DOHH2 (cell line): ENCODE data around the gene DAAM1.

Experiments
- H3F3A ChIP-seq: fragments of 200-600 bp; sonication (generic), shearing (Covaris generic); 2 replicates; pipeline ENCODE4 v1.6.0; 2016; ENCODE audit warnings: antibody characterized with exemption, mild to moderate bottlenecking; ENCODE audit not compliant: control insufficient read depth, insufficient read depth
- H3K27ac ChIP-seq: fragments of 200-600 bp; sonication (generic); 2 replicates; pipeline ENCODE4 v1.5.1; 2014; ENCODE audit warnings: low read depth, mild to moderate bottlenecking, low read length, moderate library complexity
- H3K27me3 ChIP-seq: fragments of 200-600 bp; sonication (generic); 2 replicates; pipeline ENCODE4 v1.6.1; 2014; ENCODE audit warnings: mild to moderate bottlenecking, low read length, mixed read lengths; ENCODE audit not compliant: control insufficient read depth
- H3K36me3 ChIP-seq: fragments of 200-600 bp; sonication (generic); 2 replicates; pipeline ENCODE4 v1.6.1; 2014; ENCODE audit warnings: mild to moderate bottlenecking, low read length, moderate library complexity, mixed read lengths; ENCODE audit not compliant: control insufficient read depth
- H3K4me1 ChIP-seq: fragments of 200-600 bp; sonication (generic); 2 replicates; pipeline ENCODE4 v1.6.1; 2014; ENCODE audit warnings: mild to moderate bottlenecking, low read length, mixed read lengths; ENCODE audit not compliant: control insufficient read depth
- H3K4me2 ChIP-seq: fragments of 200-600 bp; sonication (generic); 2 replicates; pipeline ENCODE4 v1.6.0; 2014; ENCODE audit warnings: mild to moderate bottlenecking, low read length, moderate library complexity
- H3K4me3 ChIP-seq: fragments of 200-600 bp; sonication (generic); 2 replicates; pipeline ENCODE4 v1.5.1; 2014; ENCODE audit warnings: mild to moderate bottlenecking, low read length, mixed read lengths
- H3K79me2 ChIP-seq: fragments of 200-600 bp; sonication (generic); 2 replicates; pipeline ENCODE4 v1.6.1; 2014; ENCODE audit warnings: mild to moderate bottlenecking, low read length, mixed read lengths; ENCODE audit not compliant: control insufficient read depth
- H3K9me2 ChIP-seq: fragments of 200-600 bp; sonication (generic); replicated peaks from 2 replicates; pipeline ENCODE4 v1.6.1; 2014; ENCODE audit warnings: mild to moderate bottlenecking, low read length, mixed read lengths; ENCODE audit not compliant: control insufficient read depth
- H3K9me3 ChIP-seq: fragments of 200-600 bp; sonication (generic); 2 replicates; pipeline ENCODE4 v1.6.1; 2014; ENCODE audit warnings: antibody characterized with exemption, low read length, mixed read lengths; ENCODE audit not compliant: control insufficient read depth, insufficient read depth
- H4K20me1 ChIP-seq: fragments of 200-600 bp; sonication (generic); 2 replicates; pipeline ENCODE4 v1.6.0; 2014; ENCODE audit warnings: low read depth, mild to moderate bottlenecking, antibody characterized with exemption, low read length, moderate library complexity; ENCODE audit not compliant: control insufficient read depth, insufficient read depth
- EZH2phosphoT487 ChIP-seq: fragments of 200-600 bp; sonication (generic); IDR thresholded peaks from 2 replicates; pipeline ENCODE4 v1.6.1; 2017; ENCODE audit warnings: borderline replicate concordance, mild to moderate bottlenecking, antibody characterized with exemption, low read length, moderate library complexity, mixed read lengths
- TF ChIP-seq, protein P1 (sequence below): fragments of 200-600 bp; sonication (generic); IDR thresholded peaks from one replicate; pipeline ENCODE4 v1.5.1; 2014; ENCODE audit warnings: antibody characterized with exemption, mild to moderate bottlenecking, low read depth, low read length; ENCODE audit not compliant: poor library complexity, severe bottlenecking

The DAAM1 gene

DNA sequence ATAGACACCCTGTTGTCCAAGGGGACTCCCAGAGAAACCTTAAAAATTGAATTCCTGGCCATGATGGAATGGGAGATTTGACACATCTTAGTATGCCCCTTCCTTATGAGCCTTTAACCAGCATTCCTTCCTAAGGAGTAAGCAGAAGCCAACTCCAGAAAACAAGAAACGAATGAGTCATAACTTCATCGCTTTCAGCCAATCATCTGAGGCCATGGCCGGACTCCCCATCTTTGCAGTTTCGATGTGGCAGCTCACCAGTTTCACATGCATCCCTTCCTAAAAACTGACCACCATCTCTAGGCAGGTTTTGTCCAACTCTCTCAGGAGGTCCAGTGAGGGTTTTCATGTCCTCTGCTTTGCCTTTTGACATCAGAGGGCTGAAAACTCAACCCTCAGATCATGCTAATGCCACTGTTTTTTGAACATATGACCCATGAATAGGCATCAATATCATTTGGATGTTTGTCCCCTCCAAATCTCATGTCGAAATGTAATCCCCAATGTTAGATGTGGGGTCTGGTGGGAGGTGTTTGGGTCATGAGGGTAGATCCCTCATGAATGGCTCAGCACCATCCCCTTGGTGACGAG, 19.9 kb downstream of the DAAM1 start:
- Histone ChIP-seq H3K79me2 (peaks cover 95% of the 10 kb centered on the region), H3K27ac (no peak overlapping the region), H3K9me3 (no peaks in the 10 kb centered on the region), H3K4me1 (peaks cover 57% of the 10 kb centered on the region), H3K4me2 (no peak overlapping the region), H3K27me3 (no peaks in the 10 kb centered on the region), H3K4me3 (no peak overlapping the region), H3F3A (no peaks in the 10 kb centered on the region), H3K36me3 (peaks cover 5% of the 10 kb centered on the region; the same call in 1 of the 2 replicates), H4K20me1 (no peaks in the 10 kb centered on the region; the same call in 1 of the 2 replicates), H3K9me2 (no peaks in the 10 kb centered on the region)
- TF ChIP-seq EZH2phosphoT487: no peak
- TF ChIP-seq, protein P1, sequence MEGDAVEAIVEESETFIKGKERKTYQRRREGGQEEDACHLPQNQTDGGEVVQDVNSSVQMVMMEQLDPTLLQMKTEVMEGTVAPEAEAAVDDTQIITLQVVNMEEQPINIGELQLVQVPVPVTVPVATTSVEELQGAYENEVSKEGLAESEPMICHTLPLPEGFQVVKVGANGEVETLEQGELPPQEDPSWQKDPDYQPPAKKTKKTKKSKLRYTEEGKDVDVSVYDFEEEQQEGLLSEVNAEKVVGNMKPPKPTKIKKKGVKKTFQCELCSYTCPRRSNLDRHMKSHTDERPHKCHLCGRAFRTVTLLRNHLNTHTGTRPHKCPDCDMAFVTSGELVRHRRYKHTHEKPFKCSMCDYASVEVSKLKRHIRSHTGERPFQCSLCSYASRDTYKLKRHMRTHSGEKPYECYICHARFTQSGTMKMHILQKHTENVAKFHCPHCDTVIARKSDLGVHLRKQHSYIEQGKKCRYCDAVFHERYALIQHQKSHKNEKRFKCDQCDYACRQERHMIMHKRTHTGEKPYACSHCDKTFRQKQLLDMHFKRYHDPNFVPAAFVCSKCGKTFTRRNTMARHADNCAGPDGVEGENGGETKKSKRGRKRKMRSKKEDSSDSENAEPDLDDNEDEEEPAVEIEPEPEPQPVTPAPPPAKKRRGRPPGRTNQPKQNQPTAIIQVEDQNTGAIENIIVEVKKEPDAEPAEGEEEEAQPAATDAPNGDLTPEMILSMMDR: no peak

DNA sequence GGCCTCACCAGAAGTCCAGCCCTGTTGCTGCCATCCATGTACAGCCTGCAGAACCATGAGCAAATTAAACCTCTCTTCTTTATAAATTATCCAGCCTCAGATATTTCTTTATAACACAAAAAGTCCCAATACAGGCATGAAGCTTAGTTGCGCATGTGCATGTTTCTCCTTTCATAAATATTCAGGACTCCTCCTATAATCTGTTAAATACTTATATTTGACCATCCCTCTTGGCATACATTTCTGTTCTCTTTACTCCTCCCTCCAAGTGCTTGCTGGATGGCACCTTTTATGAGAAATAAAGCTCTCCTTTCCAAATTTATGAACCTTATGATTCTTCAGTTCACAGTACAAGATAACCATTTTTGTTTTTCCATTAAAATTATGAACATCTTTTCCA, 20.5 kb downstream of the DAAM1 start:
- H4K20me1 ChIP-seq: no peaks in the 10 kb centered on the region; the same call in 1 of the 2 replicates
- no peaks in the 10 kb centered on the region for H3K9me2 ChIP-seq
- no peak overlapping the region for H3K27ac ChIP-seq
- H3K79me2 ChIP-seq: peaks cover 95% of the 10 kb centered on the region
- no peak overlapping the region for H3K4me3 ChIP-seq
- peaks cover 57% of the 10 kb centered on the region for H3K4me1 ChIP-seq
- H3K9me3 ChIP-seq: no peaks in the 10 kb centered on the region
- no peak overlapping the region for H3K4me2 ChIP-seq
- no peaks in the 10 kb centered on the region for H3K27me3 ChIP-seq
- TF ChIP-seq, protein P1: no peak
- TF ChIP-seq EZH2phosphoT487: no peak
- H3F3A ChIP-seq: no peaks in the 10 kb centered on the region
- H3K36me3 ChIP-seq: peaks cover 5% of the 10 kb centered on the region; the same call in 1 of the 2 replicates

DNA sequence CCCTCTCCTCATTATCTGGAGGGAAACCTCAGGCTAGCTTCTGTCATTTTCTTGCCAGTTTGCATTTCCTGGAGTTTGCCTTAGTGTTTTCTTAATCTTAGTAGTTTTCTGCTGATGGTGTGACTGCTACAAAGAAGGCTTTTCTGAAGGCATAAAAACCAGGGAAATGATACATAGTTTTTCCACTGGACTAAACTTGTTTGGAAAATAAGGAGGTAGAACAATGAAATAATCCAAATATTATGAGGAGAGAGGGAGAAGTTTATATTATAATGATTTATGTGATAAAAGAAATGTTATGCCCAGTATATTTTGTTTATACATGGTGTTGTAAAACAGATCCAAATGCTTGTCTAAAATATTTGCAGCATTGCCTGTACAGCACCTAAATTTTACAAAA, 22.2 kb downstream of the DAAM1 start:
- Histone ChIP-seq H3K79me2 (peaks cover 96% of the 10 kb centered on the region), H3F3A (no peaks in the 10 kb centered on the region), H3K27me3 (no peaks in the 10 kb centered on the region), H4K20me1 (no peaks in the 10 kb centered on the region), H3K36me3 (peaks cover 7% of the 10 kb centered on the region; the same call in 1 of the 2 replicates), H3K9me3 (no peaks in the 10 kb centered on the region), H3K4me3 (no peak overlapping the region), H3K27ac (no peak overlapping the region), H3K4me2 (peak overlapping the region; percentile 15), H3K9me2 (no peaks in the 10 kb centered on the region), H3K4me1 (peaks cover 63% of the 10 kb centered on the region)
- TF ChIP-seq EZH2phosphoT487: no peak
- TF ChIP-seq, protein P1: no peak
